HG03064 (cell line): ENCODE measurements around the gene NCAN.
"Not testable (repeated sequence)": the region's sequence is repeated elsewhere in the genome, so short reads cannot be mapped to it uniquely, and the experiment has no call there.

Experiments
- ATAC-seq: cut with Tn5 transposase; IDR thresholded peaks from one replicate; pipeline ENCODE4 v1.9.1; 2021; ENCODE audit warnings: low read depth; ENCODE audit not compliant: unreplicated experiment

Gene NCAN

GRCh38 chr19:19223636-19224035, 11.9 kb downstream of the NCAN start:
- ATAC-seq: no peak

- no peak for ATAC-seq
Measured at GRCh38 chr19:19224150-19224851, 12.5 kb downstream of the NCAN start.

GRCh38 chr19:19224852-19225494, 13.2 kb downstream of the NCAN start:
- ATAC-seq: no peak

GRCh38 chr19:19226204-19226603, 14.4 kb downstream of the NCAN start:
- no peak for ATAC-seq

- no peak for ATAC-seq
Measured at GRCh38 chr19:19226663-19227062, 14.9 kb downstream of the NCAN start.

GRCh38 chr19:19227217-19227616, 15.5 kb downstream of the NCAN start:
- no peak for ATAC-seq

GRCh38 chr19:19229701-19230100, 17.9 kb downstream of the NCAN start:
- no peak for ATAC-seq

GRCh38 chr19:19230999-19231398, 19.2 kb downstream of the NCAN start:
- ATAC-seq: no peak

GRCh38 chr19:19232261-19232721, 20.5 kb downstream of the NCAN start:
- ATAC-seq: no peak

GRCh38 chr19:19234220-19234816, 22.6 kb downstream of the NCAN start:
- ATAC-seq: no peak

GRCh38 chr19:19236173-19236572, 24.4 kb downstream of the NCAN start:
- ATAC-seq: no peak

- no peak for ATAC-seq
Measured at GRCh38 chr19:19238126-19238894, 26.6 kb downstream of the NCAN start.

GRCh38 chr19:19239675-19240074, 27.9 kb downstream of the NCAN start:
- no peak for ATAC-seq

GRCh38 chr19:19240476-19240875, 28.7 kb downstream of the NCAN start:
- ATAC-seq: no peak

- ATAC-seq: no peak
Measured at GRCh38 chr19:19250196-19250801, 38.5 kb downstream of the NCAN start.

- not testable (repeated sequence) for ATAC-seq
Measured at GRCh38 chr19:19253409-19253808, 41.7 kb downstream of the NCAN start.

- ATAC-seq: no peak
Measured at GRCh38 chr19:19256072-19256969, 44.6 kb downstream of the NCAN start.

GRCh38 chr19:19257137-19257536, 45.4 kb downstream of the NCAN start:
- ATAC-seq: no peak

- no peak for ATAC-seq
Measured at GRCh38 chr19:19257836-19258588, 46.3 kb downstream of the NCAN start.
